ENCODE results near the gene DNAAF8.
"Not testable (repeated sequence)": the region's sequence is repeated elsewhere in the genome, so short reads cannot be mapped to it uniquely, and the experiment has no call there.

Gene DNAAF8

DNA sequence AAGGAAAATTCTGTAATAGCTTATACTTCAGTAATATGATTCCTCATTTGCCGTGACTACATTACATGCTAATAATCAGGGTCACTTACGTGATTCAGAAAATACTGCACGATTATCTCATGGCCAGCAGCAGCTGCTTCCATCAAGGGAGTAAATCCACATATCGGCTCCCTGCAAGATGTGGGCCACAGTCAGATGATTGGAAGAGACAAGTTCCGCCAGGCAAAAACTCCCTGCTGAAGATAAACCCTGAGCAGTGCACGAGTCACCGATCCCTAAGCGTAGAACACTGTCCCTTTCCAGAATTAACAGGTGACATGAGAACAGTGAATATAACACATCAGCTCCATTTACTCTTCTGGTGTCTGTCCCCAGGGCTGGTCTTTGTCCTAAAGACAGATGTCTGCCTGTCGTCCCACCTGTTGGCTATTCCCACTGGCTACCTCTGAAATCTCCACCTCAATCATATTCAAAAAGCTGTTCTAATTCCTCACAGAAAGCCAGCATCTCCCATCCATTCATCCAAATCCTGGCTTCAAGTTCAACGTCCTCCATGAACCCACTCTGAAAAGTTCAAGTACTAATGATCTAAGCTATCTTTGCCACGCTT lies 9.6 kb upstream of the DNAAF8 start:
- no peak for DNase-seq (ENCODE audit: low spot score)

DNA sequence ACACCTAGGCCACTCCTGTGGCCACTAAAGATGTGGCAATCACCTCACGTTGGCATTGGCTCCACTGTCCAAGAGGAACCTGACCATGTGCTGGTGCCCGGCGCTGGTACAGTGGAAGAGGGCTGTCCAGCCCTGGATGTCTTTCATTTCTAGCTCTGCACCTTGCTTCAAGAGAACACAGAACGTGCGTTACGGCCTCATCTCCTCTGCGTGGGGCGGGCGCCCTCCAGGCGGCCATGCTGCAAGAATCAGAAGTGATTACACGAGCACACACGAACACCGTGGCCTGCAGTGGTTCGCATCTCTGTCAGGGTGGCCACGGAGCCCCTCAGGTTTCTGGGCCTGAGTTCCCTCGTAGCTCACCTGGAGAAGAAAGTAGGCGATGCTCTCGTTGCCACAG lies 7.7 kb upstream of the DNAAF8 start:
- DNase-seq (ENCODE audit: low spot score): no peak

DNA sequence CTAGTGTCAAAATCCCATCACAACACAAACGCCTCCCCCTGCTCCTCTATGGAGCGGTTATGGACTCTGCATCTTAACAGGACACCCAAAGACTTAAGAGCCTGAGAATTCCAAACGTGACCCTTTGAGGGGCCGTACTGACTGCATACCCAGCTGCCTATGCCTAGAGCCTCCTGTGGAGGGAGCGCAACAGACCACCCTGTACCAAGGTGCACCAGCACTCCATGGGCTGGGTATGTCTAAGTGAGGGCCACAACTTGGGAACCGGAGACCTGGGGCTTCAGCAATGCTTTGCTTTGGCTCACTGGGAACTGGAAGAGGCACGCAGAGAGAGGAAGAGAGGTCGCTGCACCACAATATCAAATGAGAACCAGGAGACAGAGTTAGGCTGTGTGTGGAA lies 5.7 kb upstream of the DNAAF8 start:
- no peak for DNase-seq (ENCODE audit: low spot score)

DNA sequence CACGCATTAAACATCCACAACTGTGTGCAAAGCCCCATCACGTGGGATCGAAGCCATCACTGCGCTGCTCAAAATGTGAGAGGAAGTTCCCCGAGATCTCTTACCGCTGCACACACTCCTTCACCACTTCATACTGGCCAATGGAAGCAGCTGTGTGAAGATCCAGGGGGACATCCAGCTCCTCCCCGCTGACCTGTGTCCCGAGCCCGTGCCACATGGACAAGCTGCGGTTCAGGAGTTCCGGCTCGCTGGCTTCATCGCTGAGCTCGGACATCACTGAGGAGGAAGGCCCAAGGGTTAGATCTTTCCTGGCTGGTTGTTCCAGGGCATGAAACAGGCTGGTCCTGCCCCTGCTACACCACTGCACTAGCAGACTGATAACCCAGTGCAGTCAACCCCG lies 4.5 kb upstream of the DNAAF8 start:
- DNase-seq (ENCODE audit: low spot score): no peak

DNA sequence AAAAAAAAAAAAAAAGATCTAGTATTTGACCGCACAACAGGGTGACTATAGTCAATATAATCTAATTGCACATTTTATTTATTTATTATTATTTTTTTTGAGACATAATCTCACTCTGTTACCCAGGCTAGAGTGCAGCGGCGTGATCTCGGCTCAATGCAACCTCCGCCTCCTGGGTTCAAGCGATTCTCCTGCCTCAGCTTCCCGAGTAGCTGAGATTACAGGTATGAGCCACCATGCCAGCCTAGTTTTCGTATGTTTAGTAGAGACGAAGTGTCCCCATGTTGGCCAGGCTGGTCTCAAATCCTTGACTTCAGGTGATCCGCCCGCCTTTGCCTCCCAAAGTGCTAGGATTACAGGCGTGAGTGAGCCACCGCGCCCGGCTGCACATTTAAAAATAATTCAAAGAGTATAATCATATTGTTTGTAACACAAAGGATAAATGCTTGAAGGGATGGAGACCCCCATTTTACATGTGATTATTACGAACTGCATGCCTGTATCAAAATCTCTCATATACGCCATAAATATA lies 1.1 kb upstream of the DNAAF8 start:
- no peak for DNase-seq (ENCODE audit: low spot score)

DNA sequence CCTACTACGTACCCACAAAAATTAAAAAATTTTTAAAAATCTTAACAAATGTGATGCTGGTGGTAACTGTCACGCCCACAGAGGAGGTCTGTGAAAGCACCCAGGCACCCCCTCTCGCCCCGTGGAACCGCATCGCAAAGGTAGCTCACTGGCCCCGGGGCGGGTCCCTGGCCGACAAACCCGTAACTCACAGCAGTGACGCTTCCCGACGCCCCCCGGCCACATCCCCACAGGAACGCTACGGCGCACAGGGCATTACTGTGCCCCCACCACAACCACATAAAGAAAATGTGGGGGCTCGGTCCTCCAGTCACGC lies 632 bp upstream of the DNAAF8 start:
- DNase-seq (ENCODE audit: low spot score): peak; percentile 22

DNA sequence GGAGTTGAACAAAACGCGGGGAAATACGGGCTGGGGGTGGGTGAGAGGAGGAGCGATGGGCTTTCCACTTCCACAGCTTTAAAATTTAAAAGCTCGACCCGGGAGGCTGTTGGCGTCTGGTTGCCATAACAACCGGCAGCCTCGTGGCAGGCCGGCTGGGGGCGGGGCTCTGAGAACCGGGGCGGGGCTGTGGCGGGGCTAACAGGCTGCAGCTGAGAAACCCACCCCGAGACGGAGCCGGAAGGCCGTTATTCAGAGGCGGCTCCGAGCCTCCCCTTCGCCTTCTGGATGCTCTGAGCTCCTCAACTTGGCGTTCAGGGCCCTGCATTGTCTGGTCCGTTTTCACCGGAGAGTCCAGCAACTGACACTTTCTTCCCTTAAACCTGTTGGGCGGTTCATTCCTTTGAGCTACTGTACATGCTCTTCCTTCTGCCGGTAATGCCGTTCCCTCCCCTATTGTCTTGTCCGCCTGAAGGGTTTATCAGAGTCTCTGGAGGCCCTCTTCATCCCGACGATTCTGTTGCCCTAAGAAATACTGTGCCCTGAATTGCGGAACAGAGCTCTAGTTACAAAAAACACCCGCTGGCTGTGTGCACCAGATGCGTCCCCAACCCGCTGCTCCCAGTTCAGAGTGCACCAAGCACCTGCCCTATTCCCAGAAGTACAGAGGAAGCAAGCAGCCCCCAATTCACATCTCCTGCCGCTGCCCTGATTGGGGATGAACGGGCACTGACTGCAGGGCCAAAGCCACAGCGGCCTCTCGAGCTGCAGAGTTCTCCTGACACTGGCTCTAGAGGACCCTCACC lies 596 bp downstream of the DNAAF8 start:
- DNase-seq (ENCODE audit: low spot score): peak; percentile 93

DNA sequence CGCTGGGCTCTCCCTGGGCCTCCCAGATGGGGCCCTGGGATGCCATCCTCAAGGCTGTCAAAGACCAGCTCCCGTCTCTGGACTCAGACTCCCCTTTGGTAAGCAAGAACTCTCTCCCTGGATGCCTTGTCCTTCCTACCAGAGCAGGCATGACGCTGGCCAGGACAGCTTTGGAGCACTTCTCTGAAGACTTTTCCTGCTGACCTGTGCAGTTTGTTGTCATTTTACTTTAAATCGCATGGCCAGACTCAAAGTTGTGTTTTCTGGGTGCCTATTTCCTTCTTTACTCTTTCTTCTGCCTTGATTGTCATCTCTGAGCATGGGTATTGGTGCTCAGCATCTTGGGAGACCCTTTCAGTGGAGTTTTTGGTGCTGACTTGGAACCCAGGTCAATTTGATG lies 2.2 kb downstream of the DNAAF8 start:
- no peak for DNase-seq (ENCODE audit: low spot score)

DNA sequence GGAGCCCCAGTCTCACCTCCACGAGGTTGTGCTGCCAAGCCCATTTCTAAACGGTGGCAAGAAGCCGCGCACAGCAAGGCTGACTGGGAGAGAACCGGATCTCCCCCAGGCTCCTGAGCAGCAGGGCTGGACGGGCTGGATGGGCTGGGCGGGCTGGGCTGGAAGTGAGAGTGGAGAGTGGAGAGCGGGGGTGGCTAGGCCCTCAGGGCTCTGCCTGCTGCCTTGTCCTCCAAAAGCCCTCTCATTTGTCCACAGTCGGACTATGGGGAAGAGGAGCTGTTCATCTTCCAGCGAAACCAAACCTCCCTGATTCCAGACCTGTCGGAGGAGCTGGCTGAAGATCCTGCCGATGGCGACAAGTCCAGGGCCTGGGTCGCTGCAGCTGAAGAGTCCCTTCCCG lies 3.2 kb downstream of the DNAAF8 start:
- DNase-seq (ENCODE audit: low spot score): no peak

DNA sequence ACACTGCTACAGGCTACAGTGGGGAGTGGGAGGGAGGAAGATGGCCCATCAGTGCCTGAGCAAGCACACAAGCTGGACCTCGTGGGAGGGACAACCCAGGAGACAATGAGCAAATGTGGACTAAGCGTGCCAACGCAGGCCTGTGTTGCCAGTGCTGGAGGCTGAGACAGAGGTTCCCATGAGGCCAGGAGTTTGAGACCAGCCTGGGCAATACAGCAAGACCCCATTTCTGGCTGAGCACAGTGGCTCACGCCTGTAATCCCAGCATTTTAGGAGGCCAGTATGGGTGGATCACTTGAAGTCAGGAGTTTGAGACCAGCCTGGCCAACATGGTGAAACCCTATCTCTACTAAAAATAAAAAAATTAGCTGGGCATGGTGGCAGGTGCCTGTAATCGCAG lies 4.0 kb downstream of the DNAAF8 start:
- not testable (repeated sequence) for DNase-seq (ENCODE audit: low spot score)

DNA sequence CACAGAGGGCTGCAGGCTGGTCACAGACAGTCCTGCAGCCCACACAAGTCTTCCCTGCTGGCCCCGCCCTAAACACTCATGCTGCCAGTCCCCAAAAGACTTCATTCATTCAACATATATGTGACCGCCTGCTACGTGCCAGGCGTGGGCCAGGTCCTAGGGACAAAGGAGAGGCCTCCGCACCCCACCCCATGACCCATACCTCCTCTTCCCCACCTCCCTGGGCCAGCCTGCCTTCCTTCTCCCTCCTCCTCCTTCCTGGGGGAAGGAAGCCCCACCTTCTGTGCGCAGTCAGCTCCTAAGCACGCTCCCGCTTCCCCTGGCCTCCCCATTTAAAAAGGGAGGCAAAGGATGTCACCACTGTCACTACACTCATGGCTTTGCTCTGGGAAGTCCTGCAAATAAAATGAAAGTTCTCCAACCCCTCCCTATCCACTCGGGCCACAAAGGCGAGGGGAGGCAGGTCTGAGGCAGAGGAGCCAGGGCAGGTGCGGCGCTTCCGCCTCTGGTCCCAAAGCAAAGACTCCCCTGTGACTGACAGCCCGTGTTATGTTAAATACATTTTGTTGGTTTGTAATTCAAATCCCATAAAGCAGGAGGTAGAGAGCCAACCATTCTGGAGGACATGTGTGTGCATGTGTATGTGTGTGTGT lies 9.0 kb downstream of the DNAAF8 start:
- no peak for DNase-seq (ENCODE audit: low spot score)

DNA sequence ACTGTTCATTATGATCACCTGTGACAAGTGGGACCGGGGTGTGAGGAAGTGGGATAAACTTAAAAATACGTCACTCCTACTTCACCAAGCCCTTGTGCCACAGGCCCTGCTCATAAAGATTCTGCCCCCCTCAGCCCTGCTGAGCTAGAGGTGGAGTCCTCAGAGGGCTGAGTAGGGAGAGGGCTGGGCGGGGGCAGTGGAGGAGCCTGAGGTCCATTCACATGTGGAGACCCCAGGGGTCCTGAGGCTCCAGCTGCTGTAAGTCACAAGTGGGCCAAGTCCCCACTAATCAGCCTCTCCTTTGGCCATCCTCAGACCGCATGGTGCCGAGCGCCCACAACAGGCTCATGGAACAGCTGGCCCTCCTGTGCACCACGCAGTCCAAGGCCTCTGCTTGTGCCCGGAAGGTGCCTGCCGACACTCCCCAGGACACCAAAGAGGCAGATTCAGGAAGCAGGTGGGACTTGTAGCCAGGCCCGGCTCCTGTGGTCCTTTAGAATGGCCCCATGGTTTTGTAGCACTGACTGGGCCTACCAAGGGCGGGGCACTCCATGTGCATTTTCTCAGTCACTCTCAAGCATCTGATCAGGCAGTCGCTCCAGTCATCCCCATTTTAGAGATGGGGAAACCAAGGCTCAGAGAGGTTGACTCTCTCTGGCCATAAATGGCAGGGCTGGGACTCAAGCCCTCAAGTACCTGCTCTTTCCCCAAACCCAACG lies 10.4 kb downstream of the DNAAF8 start:
- no peak for DNase-seq (ENCODE audit: low spot score)

DNA sequence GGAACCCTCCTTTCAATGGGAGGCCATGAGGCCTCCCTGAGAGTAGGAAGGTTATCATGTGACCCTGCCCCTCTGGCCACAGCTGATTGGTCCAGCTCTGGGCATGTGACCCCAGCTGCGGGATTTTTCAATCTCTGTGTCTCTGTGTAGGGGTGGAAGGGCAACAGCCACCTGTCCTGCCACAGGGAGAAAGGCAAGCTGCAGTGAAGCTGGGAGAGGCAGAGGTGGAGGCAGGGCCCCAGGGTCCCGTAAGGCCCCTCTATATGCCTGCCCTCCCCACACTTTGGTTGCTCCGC lies 10.9 kb downstream of the DNAAF8 start:
- DNase-seq (ENCODE audit: low spot score): no peak

DNA sequence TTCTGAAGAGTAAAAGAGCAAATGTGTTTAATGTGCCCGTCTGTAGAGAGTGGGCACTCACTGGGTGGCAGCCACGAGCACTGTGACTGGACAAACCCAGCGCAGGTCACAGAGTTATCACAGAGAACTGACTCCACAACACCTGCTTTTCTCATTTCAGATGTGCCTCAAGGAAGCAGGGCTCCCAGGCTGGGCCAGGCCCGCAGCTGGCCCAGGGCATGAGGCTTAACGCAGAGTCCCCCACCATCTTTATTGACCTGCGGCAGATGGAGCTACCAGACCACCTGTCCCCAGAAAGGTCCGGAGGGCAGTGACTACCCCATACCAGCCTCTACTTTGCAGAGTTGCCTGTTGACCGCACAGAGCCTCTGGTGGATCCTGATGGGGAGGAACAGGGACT lies 11.9 kb downstream of the DNAAF8 start:
- DNase-seq (ENCODE audit: low spot score): no peak

DNA sequence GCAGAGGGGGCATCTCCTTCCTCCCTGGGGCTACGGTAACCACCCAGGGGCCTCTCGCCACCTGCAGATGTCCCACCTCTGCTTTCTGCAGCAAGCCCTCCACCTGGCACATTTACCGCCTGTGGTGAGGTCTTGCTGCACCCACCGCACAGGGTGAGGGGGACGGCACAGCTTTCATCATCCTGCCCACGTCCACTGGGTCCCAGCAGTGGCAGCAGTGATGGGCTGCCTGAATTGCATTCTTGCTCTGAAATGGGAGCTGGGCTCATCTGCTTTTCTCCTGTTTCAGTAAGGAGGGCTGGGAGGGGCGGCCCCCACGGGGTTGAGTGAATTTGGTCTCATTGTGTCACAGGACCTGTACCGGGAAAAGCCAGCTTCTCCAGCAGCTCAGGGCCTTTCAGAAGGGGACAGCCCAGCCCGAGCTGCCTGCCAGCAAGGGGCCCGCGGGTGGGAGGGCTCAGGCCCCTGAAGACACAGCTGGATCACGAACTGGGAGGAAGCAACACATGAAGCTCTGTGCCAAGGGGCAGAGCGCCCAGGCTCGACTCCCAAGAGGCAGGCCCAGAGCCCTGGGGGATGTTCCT lies 12.7 kb downstream of the DNAAF8 start:
- DNase-seq (ENCODE audit: low spot score): no peak

DNA sequence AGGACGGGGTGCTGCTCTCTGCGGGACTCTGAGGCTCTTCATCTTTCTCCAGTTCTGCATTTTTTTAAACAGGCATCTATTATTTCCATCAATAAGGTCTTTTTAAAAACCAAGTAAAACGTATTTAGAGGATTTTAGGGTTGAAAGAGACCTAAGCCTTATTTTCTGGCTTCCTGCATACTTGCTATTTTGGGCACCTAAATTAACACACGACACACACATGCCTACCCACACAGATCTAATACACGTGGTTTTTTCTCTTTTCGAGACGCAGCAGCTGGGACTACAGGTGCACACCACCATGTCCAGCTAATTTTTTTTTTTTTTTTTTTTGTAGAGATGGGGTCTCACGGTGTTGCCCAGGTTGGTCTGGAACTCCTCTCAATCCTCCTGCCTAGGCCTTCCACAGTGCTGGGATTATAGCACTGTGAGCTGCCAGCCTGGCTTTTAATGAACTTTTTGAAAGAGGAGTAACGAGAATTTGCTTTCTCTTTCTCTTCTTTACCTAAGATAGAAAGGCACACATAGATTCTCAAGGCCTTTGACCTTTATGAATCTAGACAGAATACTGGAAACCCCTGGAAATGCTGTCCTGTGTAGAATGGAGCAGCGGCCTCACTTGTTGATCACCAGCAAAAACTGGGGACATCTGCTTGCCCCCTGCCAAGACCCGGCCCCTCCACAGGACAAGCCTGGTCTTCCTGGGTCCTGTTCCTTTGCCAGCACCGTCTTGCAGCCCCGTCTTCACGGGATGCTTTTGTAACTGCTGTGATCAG lies 13.8 kb downstream of the DNAAF8 start:
- no peak for DNase-seq (ENCODE audit: low spot score)

DNA sequence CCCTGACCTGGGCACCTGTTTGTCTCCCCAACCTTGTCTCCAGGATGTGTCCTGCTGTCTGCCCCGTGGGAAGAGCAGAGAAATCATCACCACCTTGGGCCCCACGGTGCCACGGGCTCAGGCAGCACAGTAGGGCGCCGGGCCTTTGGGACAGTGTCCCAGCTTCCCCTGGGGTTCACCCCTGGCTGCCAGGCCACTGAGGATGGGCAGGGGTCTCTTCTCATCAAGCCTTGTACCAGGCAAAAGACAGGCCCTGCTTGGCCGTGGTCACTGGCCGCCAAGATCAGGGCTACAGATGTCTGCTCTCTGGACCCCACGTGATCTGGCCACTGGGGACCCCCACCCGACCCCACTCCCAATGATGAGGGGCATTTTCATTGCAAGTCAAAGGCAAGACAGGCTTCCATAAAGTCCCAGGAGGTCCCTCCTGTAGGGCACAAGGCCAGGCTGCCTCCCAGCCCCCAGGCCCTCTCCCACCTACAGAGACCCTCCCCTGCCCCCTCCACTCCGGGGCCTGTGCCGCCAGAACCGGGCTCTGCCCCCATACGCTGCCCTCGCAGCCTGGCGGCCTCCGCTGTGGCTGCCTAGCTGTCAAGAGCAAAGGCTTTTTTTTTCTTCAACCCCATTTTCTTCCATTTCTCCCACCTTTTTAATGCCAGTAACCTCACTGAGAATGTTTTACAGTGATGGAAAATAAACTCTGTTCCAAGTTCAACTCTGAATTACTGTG lies 14.5 kb downstream of the DNAAF8 start:
- no peak for DNase-seq (ENCODE audit: low spot score)

DNA sequence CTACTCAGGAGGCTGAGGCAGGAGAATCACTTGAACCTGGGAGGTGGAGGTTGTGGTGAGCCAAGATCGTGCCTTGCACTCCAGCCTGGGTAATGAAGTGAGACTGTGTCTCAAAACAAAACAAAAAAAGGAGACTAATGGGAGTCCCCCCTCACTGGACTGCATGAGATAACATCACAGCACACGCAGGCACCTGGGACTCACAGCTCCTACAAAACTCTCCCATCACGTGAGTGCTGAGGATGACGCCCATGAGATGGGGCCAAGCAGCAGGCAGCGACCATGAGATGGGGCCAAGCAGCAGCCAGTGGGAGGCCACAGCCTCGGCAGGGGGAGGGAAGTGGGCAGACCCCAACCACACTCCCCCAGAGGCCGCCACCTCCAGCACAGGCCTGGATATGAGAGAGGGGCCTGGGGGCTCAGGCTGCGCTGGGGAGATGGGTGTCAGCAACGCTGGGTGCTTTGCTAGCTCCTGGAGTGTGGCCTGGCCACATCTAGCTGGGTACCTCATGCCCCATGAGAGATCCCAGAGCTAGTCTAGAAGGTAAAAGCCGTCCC lies 15.4 kb downstream of the DNAAF8 start:
- DNase-seq (ENCODE audit: low spot score): no peak

DNA sequence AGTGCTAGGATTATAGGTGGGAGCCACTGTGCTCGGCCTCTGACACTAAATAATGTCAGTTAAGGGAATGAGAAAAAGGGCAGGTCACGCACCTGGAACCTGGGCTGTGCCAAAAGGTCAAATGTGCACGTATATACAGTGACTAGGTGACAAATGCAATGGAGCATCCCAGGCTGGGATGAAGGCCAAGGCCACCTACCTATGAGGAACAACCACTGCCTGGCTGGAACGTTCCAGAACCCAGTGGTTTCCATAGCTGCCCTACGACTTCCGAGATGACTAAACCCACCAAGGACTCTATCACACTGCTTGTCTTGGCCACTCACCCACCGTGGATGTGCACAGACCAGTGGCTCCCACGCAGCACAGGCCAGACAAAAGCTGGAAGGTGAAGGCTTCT lies 16.6 kb downstream of the DNAAF8 start:
- DNase-seq (ENCODE audit: low spot score): no peak

DNA sequence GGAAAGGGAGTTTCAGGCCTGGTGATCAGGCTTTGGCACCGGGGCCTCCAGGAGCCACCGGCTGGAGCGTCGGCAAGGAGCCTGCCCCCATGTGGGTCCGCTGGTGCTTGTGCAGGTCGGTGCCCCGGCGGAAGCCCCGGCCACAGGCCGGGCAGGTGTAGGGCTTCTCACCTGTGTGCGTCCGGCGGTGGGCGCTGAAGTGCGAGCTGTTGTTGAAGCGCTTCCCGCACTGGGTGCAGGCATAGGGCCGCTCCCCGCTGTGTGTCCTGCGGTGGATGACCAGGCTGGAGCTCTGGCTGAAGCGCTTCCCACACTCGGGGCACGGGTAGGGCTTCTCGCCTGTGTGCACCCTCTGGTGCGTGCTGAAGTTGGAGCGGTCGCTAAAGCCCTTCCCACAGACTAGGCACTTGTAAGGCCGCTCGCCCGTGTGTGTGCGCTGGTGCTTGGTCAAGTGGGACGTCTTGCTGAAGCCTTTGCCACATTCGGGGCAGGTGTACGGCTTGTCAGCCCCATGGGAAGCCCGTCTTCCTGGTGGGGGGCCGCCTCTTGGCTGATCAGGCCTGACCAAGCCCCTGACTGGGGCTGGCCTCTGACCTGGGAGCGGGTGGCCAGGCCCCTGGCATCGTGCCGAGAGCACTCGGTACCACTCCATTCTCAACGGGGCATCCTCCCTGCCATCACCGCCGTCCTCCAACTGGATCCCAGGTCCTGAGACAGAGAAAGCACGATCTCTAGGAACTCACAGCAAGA lies 18.2 kb downstream of the DNAAF8 start:
- no peak for DNase-seq (ENCODE audit: low spot score)

Data from hepatic stellate cell (primary cell).